WTC11 (cell line): ENCODE data around the gene HSPG2.

Source experiments
- CREB1 ChIP-seq: sonication (generic); formaldehyde crosslinking; IDR thresholded peaks from 2 replicates; pipeline ENCODE4 v1.8.0; 2023; ENCODE audit warnings: mild to moderate bottlenecking, missing genetic modification reagents
- NR2C2 ChIP-seq: sonication (generic); formaldehyde crosslinking; IDR thresholded peaks from 2 replicates; pipeline ENCODE4 v1.8.0; 2022; ENCODE audit warnings: mild to moderate bottlenecking, missing genetic modification reagents
- TEAD4 ChIP-seq: sonication (generic); formaldehyde crosslinking; IDR thresholded peaks from 2 replicates; pipeline ENCODE4 v1.8.0; 2022; ENCODE audit warnings: mild to moderate bottlenecking, missing genetic modification reagents
- ZNF317 ChIP-seq: sonication (generic); formaldehyde crosslinking; IDR thresholded peaks from 2 replicates; pipeline ENCODE4 v1.8.1; 2023; ENCODE audit warnings: low read depth, mild to moderate bottlenecking, moderate library complexity, missing genetic modification reagents, borderline replicate concordance
- TF ChIP-seq, protein P1 (sequence below): fragments of 200-600 bp; IDR thresholded peaks from 2 replicates; pipeline ENCODE4 v1.8.0; 2022; ENCODE audit warnings: antibody characterized with exemption

DNA sequence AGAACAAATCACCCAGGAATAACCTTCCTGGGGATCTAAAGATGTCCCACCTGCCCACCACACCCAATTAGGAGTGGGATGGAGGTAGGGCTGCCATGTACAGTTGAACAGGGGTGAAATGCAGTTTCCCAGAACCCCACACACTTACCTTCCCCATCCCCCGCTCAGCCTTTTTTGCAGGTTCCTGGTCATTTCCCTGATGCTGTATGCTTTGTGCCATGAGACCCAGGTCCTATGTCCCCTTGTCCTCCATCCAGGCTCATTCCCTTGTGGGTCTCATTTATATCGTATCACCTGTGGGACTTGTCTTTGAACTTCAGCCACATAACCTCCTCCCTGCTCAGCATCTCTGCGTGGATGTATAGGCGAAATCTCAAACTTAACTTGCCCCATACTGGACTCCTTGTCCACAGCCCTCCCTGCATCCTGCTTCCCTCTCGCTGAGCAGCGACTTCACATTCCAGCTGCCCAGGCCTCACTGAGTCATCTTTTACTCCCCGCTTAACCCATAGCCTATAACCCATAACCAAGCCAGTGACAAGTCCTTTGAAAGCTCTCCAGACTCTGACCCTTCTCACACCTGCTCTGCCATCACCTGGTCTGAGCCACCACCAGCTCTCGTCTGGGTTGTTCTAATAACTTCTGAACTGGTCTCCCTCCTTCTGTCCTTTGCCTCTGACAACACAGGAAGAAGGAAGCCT is 120.4 kb downstream of the HSPG2 start:
- TF ChIP-seq, protein P1, sequence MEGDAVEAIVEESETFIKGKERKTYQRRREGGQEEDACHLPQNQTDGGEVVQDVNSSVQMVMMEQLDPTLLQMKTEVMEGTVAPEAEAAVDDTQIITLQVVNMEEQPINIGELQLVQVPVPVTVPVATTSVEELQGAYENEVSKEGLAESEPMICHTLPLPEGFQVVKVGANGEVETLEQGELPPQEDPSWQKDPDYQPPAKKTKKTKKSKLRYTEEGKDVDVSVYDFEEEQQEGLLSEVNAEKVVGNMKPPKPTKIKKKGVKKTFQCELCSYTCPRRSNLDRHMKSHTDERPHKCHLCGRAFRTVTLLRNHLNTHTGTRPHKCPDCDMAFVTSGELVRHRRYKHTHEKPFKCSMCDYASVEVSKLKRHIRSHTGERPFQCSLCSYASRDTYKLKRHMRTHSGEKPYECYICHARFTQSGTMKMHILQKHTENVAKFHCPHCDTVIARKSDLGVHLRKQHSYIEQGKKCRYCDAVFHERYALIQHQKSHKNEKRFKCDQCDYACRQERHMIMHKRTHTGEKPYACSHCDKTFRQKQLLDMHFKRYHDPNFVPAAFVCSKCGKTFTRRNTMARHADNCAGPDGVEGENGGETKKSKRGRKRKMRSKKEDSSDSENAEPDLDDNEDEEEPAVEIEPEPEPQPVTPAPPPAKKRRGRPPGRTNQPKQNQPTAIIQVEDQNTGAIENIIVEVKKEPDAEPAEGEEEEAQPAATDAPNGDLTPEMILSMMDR = no peak
- TF ChIP-seq TEAD4 (CRISPR knock-in tag) (no peak), ZNF317 (no peak), NR2C2 (CRISPR knock-in tag) (no peak), CREB1 (CRISPR knock-in tag) (no peak)
